ENCODE measurements around the gene FSTL1.

Gene FSTL1

DNA sequence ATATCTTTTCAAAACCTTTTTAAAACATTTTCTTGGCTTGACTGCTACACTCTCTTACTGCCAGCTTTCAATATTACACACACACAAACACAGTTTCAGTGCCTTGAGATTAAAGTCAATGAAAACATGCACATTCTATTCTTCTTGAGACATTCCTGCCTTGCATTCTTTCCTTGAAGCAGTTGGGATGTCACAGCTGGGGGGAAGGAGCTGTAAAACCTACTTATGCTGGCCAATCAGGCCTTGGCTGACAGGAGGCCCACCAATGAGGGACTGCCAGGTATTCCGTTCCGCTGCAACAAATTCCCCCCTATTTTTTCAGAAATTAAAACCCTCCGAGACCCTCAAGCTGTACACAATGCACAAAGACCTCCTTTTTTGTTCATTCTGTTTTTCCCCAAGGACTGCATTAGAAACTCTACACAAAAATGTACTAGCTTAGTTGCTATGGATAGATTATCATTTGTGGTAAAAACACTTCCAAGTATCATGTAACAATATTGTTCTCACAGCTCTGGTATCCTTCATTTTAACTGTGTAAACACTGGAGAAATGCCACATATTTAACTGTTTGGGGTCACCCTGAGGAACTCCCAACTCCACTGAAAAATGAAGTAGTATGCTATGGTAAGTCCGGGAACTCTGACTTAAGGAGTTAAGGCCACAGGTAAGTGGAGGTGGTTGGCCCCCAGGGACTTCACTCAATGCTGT lies 18.5 kb downstream of the FSTL1 start:
- Histone ChIP-seq H3K9ac (ENCODE audit: low read length) (no peak overlapping the region), H3K27me3 (ENCODE audit: low read depth, low read length) (no peaks in the 10 kb centered on the region), H3K4me2 (ENCODE audit: low read length) (no peak overlapping the region), H4K20me1 (ENCODE audit: insufficient read depth, low read length) (no peaks in the 10 kb centered on the region), H3K4me3 (ENCODE audit: low read length) (no peak overlapping the region), H3K9me3 (ENCODE audit: insufficient read depth, low read length) (no peaks in the 10 kb centered on the region), H3K36me3 (replicated peaks; ENCODE audit: low read depth, low read length) (no peaks in the 10 kb centered on the region), H3K27ac (ENCODE audit: low read length) (no peak overlapping the region), H2AFZ (ENCODE audit: low read depth, low read length) (no peak overlapping the region), H3K4me1 (ENCODE audit: low read length) (no peaks in the 10 kb centered on the region), H3K79me2 (ENCODE audit: low read length) (no peaks in the 10 kb centered on the region)
- TF ChIP-seq EZH2phosphoT487 (IDR thresholded peaks at IDR 0.05; ENCODE audit: low read depth) = no peak

GRCh38 chr3:120429921-120430361 lies 20.9 kb downstream of the FSTL1 start:
- no peak overlapping the region for H3K4me2 ChIP-seq (ENCODE audit: low read length)
- H3K27ac ChIP-seq (ENCODE audit: low read length) = no peak overlapping the region
- no peak for TF ChIP-seq CTCF (IDR thresholded peaks at IDR 0.05; ENCODE audit: low read depth, low read length)
- TF ChIP-seq EZH2phosphoT487 (IDR thresholded peaks at IDR 0.05; ENCODE audit: low read depth) = no peak
- no peaks in the 10 kb centered on the region for H3K9me3 ChIP-seq (ENCODE audit: insufficient read depth, low read length)
- no peaks in the 10 kb centered on the region for H4K20me1 ChIP-seq (ENCODE audit: insufficient read depth, low read length)
- H2AFZ ChIP-seq (ENCODE audit: low read depth, low read length) = no peak overlapping the region
- no peaks in the 10 kb centered on the region for H3K36me3 ChIP-seq (replicated peaks; ENCODE audit: low read depth, low read length)
- no peaks in the 10 kb centered on the region for H3K4me1 ChIP-seq (ENCODE audit: low read length)
- H3K4me3 ChIP-seq (ENCODE audit: low read length) = no peak overlapping the region
- H3K79me2 ChIP-seq (ENCODE audit: low read length) = no peaks in the 10 kb centered on the region
- H3K9ac ChIP-seq (ENCODE audit: low read length) = no peak overlapping the region
- peaks cover 23% of the 10 kb centered on the region for H3K27me3 ChIP-seq (ENCODE audit: low read depth, low read length)

- H3K4me3 ChIP-seq (ENCODE audit: low read length) = no peak overlapping the region
- no peak overlapping the region for H3K4me2 ChIP-seq (ENCODE audit: low read length)
- no peak overlapping the region for H2AFZ ChIP-seq (ENCODE audit: low read depth, low read length)
- no peaks in the 10 kb centered on the region for H3K9me3 ChIP-seq (ENCODE audit: insufficient read depth, low read length)
- H3K4me1 ChIP-seq (ENCODE audit: low read length) = no peaks in the 10 kb centered on the region
- H4K20me1 ChIP-seq (ENCODE audit: insufficient read depth, low read length) = no peaks in the 10 kb centered on the region
- no peak overlapping the region for H3K27ac ChIP-seq (ENCODE audit: low read length)
- H3K36me3 ChIP-seq (replicated peaks; ENCODE audit: low read depth, low read length) = no peaks in the 10 kb centered on the region
- peaks cover 24% of the 10 kb centered on the region for H3K27me3 ChIP-seq (ENCODE audit: low read depth, low read length)
- H3K79me2 ChIP-seq (ENCODE audit: low read length) = no peaks in the 10 kb centered on the region
- TF ChIP-seq EZH2phosphoT487 (IDR thresholded peaks at IDR 0.05; ENCODE audit: low read depth) (no peak), CTCF (IDR thresholded peaks at IDR 0.05; ENCODE audit: low read depth, low read length) (no peak)
- H3K9ac ChIP-seq (ENCODE audit: low read length) = no peak overlapping the region
These were observed 21.9 kb downstream of the FSTL1 start for GRCh38 chr3:120428924-120429323.

DNA sequence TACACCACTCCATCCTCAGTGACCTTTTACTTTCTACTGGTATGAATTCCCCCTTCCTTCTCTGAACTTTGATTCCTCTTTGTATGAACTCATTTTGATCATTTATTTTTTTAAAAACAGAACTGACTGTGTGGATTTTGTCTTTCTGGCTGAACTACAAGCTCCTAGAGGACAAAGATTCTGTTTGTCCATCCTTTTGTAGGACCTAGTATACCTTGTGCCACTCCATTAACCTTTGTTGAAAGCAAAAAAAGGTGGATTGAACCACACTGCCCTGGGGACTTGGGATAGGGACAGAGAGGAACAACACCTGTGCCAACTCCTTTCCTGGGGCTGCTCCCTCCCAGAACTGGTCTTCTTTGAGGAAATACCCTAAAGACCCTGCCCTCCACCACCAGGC lies 23.6 kb downstream of the FSTL1 start:
- Histone ChIP-seq H3K4me2 (ENCODE audit: low read length) (no peak overlapping the region), H3K9me3 (ENCODE audit: insufficient read depth, low read length) (no peaks in the 10 kb centered on the region), H4K20me1 (ENCODE audit: insufficient read depth, low read length) (no peaks in the 10 kb centered on the region), H3K27ac (ENCODE audit: low read length) (no peak overlapping the region), H2AFZ (ENCODE audit: low read depth, low read length) (no peak overlapping the region), H3K4me3 (ENCODE audit: low read length) (no peak overlapping the region), H3K36me3 (replicated peaks; ENCODE audit: low read depth, low read length) (no peaks in the 10 kb centered on the region), H3K27me3 (ENCODE audit: low read depth, low read length) (peaks cover 24% of the 10 kb centered on the region), H3K79me2 (ENCODE audit: low read length) (no peaks in the 10 kb centered on the region), H3K4me1 (ENCODE audit: low read length) (no peaks in the 10 kb centered on the region), H3K9ac (ENCODE audit: low read length) (no peak overlapping the region)
- TF ChIP-seq EZH2phosphoT487 (IDR thresholded peaks at IDR 0.05; ENCODE audit: low read depth) (no peak), CTCF (IDR thresholded peaks at IDR 0.05; ENCODE audit: low read depth, low read length) (no peak)
